HG03280 (cell line): ENCODE results near the gene NAT14.
A peak's percentile ranks its signal among the peaks of the same experiment; 100 is the strongest.
"Not testable (repeated sequence)": the region's sequence is repeated elsewhere in the genome, so short reads cannot be mapped to it uniquely, and the experiment has no call there.

Experiments
- ATAC-seq: cut with Tn5 transposase; IDR thresholded peaks from one replicate; pipeline ENCODE4 v1.9.1; 2021; ENCODE audit warnings: mild to moderate bottlenecking, moderate library complexity; ENCODE audit not compliant: unreplicated experiment

NAT14 gene

GRCh38 chr19:55484593-55485438 lies at the start of gene NAT14:
Gene NAT14 (plus strand): TSS chr19:55485188. CDS start chr19:55485709, 521 bp downstream.
- peak; percentile 48 for ATAC-seq

- ATAC-seq = no peak
These were observed 48.1 kb upstream of the NAT14 start for GRCh38 chr19:55436847-55437246.

GRCh38 chr19:55437410-55437809 lies 47.6 kb upstream of the NAT14 start:
- ATAC-seq = no peak

- ATAC-seq = no peak
These were observed 45.9 kb upstream of the NAT14 start for GRCh38 chr19:55439052-55439451.

- ATAC-seq = no peak
These were observed 44.4 kb upstream of the NAT14 start for GRCh38 chr19:55440411-55441105.

GRCh38 chr19:55441319-55441691 lies 43.7 kb upstream of the NAT14 start:
- no peak for ATAC-seq

- no peak for ATAC-seq
These were observed 43.2 kb upstream of the NAT14 start for GRCh38 chr19:55441692-55442321.

GRCh38 chr19:55442372-55442961 lies 42.5 kb upstream of the NAT14 start:
- no peak for ATAC-seq

GRCh38 chr19:55443045-55443823 lies 41.8 kb upstream of the NAT14 start, which contains the start of gene SHISA7:
Gene SHISA7 (minus strand): TSS chr19:55443300. CDS start chr19:55442863, 437 bp downstream.
- no peak for ATAC-seq

- ATAC-seq = no peak
These were observed 41.0 kb upstream of the NAT14 start for GRCh38 chr19:55443824-55444480.

GRCh38 chr19:55444646-55445045 lies 40.3 kb upstream of the NAT14 start:
- ATAC-seq = no peak

- ATAC-seq = no peak
These were observed 38.9 kb upstream of the NAT14 start for GRCh38 chr19:55446060-55446459.

GRCh38 chr19:55447421-55448174 lies 37.4 kb upstream of the NAT14 start:
- no peak for ATAC-seq

- ATAC-seq = not testable (repeated sequence)
These were observed 36.9 kb upstream of the NAT14 start for GRCh38 chr19:55448175-55448490.

GRCh38 chr19:55449469-55449868 lies 35.5 kb upstream of the NAT14 start:
- ATAC-seq = no peak

GRCh38 chr19:55451163-55451964 lies 33.6 kb upstream of the NAT14 start:
- no peak for ATAC-seq

- no peak for ATAC-seq
These were observed 32.8 kb upstream of the NAT14 start for GRCh38 chr19:55451965-55452748.
